ENCODE measurements around the gene CILP2.

The CILP2 gene

GRCh38 chr19:19530423-19530804 is 7.7 kb upstream of the CILP2 start:
- peaks cover 45% of the 10 kb centered on the region for H3K36me3 ChIP-seq (ENCODE audit: insufficient read depth, low read length)
- no peaks in the 10 kb centered on the region for H3K27me3 ChIP-seq (ENCODE audit: insufficient read depth, low read length, poor library complexity)
- peaks cover 35% of the 10 kb centered on the region for H4K20me1 ChIP-seq (ENCODE audit: insufficient read depth, low read length)
- H3K4me1 ChIP-seq (ENCODE audit: insufficient read depth, low read length), result peaks cover 8% of the 10 kb centered on the region
- no peak overlapping the region; the same call in 1 of the 2 replicates for H3K27ac ChIP-seq (ENCODE audit: low read length)
- H2AFZ ChIP-seq (ENCODE audit: low read depth, low read length), result no peak overlapping the region
- DNase-seq (no peak), ATAC-seq (ENCODE audit: insufficient read depth, low read depth) (no peak)
- no peaks in the 10 kb centered on the region for H3K9me3 ChIP-seq (ENCODE audit: insufficient read depth, low read length, severe bottlenecking)
- H3K4me3 ChIP-seq (ENCODE audit: low read depth in 1 of 2, low read length in 2 of 2), result no peak overlapping the region
- H3K9ac ChIP-seq (ENCODE audit: low read depth, low read length), result no peak overlapping the region
- TF ChIP-seq EZH2 (IDR thresholded peaks at IDR 0.05; ENCODE audit: borderline replicate concordance, low read depth, low read length, severe bottlenecking) (no peak), CTCF (IDR thresholded peaks at IDR 0.05; ENCODE audit: borderline replicate concordance, extremely low read depth, low read length, poor library complexity, severe bottlenecking) (peak; percentile 40)
- H3K79me2 ChIP-seq (ENCODE audit: insufficient read depth, low read length), result peaks cover 5% of the 10 kb centered on the region
- H3K4me2 ChIP-seq (ENCODE audit: insufficient read depth, low read length), result no peak overlapping the region

- Histone ChIP-seq H3K9ac (ENCODE audit: low read depth, low read length) (no peak overlapping the region), H3K9me3 (ENCODE audit: insufficient read depth, low read length, severe bottlenecking) (no peaks in the 10 kb centered on the region), H3K4me2 (ENCODE audit: insufficient read depth, low read length) (no peak overlapping the region), H3K36me3 (ENCODE audit: insufficient read depth, low read length) (peaks cover 40% of the 10 kb centered on the region), H3K27ac (ENCODE audit: low read length) (no peak overlapping the region), H3K4me1 (ENCODE audit: insufficient read depth, low read length) (peaks cover 8% of the 10 kb centered on the region), H3K79me2 (ENCODE audit: insufficient read depth, low read length) (peaks cover under 1% of the 10 kb centered on the region; the same call in 1 of the 2 replicates), H4K20me1 (ENCODE audit: insufficient read depth, low read length) (peaks cover 30% of the 10 kb centered on the region), H3K27me3 (ENCODE audit: insufficient read depth, low read length, poor library complexity) (no peaks in the 10 kb centered on the region), H2AFZ (ENCODE audit: low read depth, low read length) (no peak overlapping the region), H3K4me3 (ENCODE audit: low read depth in 1 of 2, low read length in 2 of 2) (no peak overlapping the region)
- DNase-seq, result no peak
- no peak for ATAC-seq (ENCODE audit: insufficient read depth, low read depth)
- no peak for TF ChIP-seq EZH2 (IDR thresholded peaks at IDR 0.05; ENCODE audit: borderline replicate concordance, low read depth, low read length, severe bottlenecking)
- TF ChIP-seq CTCF (IDR thresholded peaks at IDR 0.05; ENCODE audit: borderline replicate concordance, extremely low read depth, low read length, poor library complexity, severe bottlenecking), result no peak
These were observed 7.2 kb upstream of the CILP2 start for GRCh38 chr19:19530889-19531288.

- peaks cover 29% of the 10 kb centered on the region for H3K36me3 ChIP-seq (ENCODE audit: insufficient read depth, low read length)
- H3K9ac ChIP-seq (ENCODE audit: low read depth, low read length), result peak overlapping the region; percentile 18; the same call in 1 of the 2 replicates
- H4K20me1 ChIP-seq (ENCODE audit: insufficient read depth, low read length), result peaks cover 21% of the 10 kb centered on the region
- no peak overlapping the region; a peak in 1 of 4 replicates for H3K4me3 ChIP-seq (ENCODE audit: low read depth in 1 of 2, low read length in 2 of 2)
- ATAC-seq (ENCODE audit: insufficient read depth, low read depth) (peak; percentile 81), DNase-seq (peak; percentile 75)
- H3K27me3 ChIP-seq (ENCODE audit: insufficient read depth, low read length, poor library complexity), result no peaks in the 10 kb centered on the region
- H3K27ac ChIP-seq (ENCODE audit: low read length), result no peak overlapping the region
- no peaks in the 10 kb centered on the region for H3K9me3 ChIP-seq (ENCODE audit: insufficient read depth, low read length, severe bottlenecking)
- H2AFZ ChIP-seq (ENCODE audit: low read depth, low read length), result no peak overlapping the region
- no peaks in the 10 kb centered on the region for H3K79me2 ChIP-seq (ENCODE audit: insufficient read depth, low read length)
- TF ChIP-seq CTCF (IDR thresholded peaks at IDR 0.05; ENCODE audit: borderline replicate concordance, extremely low read depth, low read length, poor library complexity, severe bottlenecking) (peak; percentile 96), EZH2 (IDR thresholded peaks at IDR 0.05; ENCODE audit: borderline replicate concordance, low read depth, low read length, severe bottlenecking) (no peak)
- H3K4me2 ChIP-seq (ENCODE audit: insufficient read depth, low read length), result peak overlapping the region; percentile 49
- peaks cover 8% of the 10 kb centered on the region for H3K4me1 ChIP-seq (ENCODE audit: insufficient read depth, low read length)
These were observed 5.9 kb upstream of the CILP2 start for GRCh38 chr19:19531951-19532805.

Measured in DND-41 (cell line).